ENCODE data around the gene ATXN10. TPM values are rescaled to one million over a fixed set of nuclear protein-coding genes. Genes with fewer than 3 reads are reported as not detected.

ATXN10 gene
- total and polyA plus RNA-seq, 2 of the 8 experiments (the other 6 are each of a cell fraction or from before 2014, with no cell fraction given): 134 to 210 TPM

- Histone ChIP-seq H2BK120ac (replicated peaks; ENCODE audit: low read depth, low read length) (no peak overlapping the region), H3K9ac (replicated peaks in 1 of 4; ENCODE audit: extremely low read depth in 1 of 4, low read depth in 3 of 4, low read length in 3 of 4) (no peak overlapping the region), H3K4me2 (ENCODE audit: insufficient read depth in 1 of 2, low read depth in 2 of 2, low read length in 2 of 2) (no peak overlapping the region), H3K4me1 (replicated peaks in 1 of 4; ENCODE audit: control insufficient read depth in 3 of 4, insufficient read depth in 4 of 4, low read length in 3 of 4) (no peaks in the 10 kb centered on the region), H2BK15ac (ENCODE audit: low read length) (no peak overlapping the region), H4K8ac (ENCODE audit: extremely low read depth, insufficient read depth, low read length) (no peak overlapping the region), H2AK5ac (ENCODE audit: low read depth, low read length) (no peak overlapping the region), H3K36me3 (ENCODE audit: control insufficient read depth in 2 of 4, insufficient read depth in 4 of 4, low read length in 3 of 4) (peaks cover 0 to 9% (median 2%) of the 10 kb centered on the region in 4 experiments; a peak in 5 of 8 replicates), H2BK5ac (ENCODE audit: low read depth, low read length) (no peak overlapping the region), H2BK12ac (ENCODE audit: low read depth, low read length) (no peak overlapping the region), H3K27ac (ENCODE audit: low read depth, low read length) (no peak overlapping the region), H3K27me3 (replicated peaks in 1 of 4; ENCODE audit: control insufficient read depth in 3 of 4, extremely low read depth in 1 of 4, insufficient read depth in 3 of 4, low read length in 3 of 4) (no peaks in the 10 kb centered on the region), H4K91ac (replicated peaks; ENCODE audit: insufficient read length, low read length) (no peak overlapping the region), H4K5ac (ENCODE audit: insufficient read length, low read depth, low read length) (no peak overlapping the region), H2AFZ (ENCODE audit: low read length) (no peak overlapping the region), H2BK20ac (ENCODE audit: low read length) (no peak overlapping the region), H3K4me3 (ENCODE audit: extremely low read depth in 1 of 4, insufficient read depth in 2 of 4, low read depth in 3 of 4, low read length in 4 of 4) (no peak overlapping the region), H3K14ac (ENCODE audit: insufficient read length) (no peak overlapping the region), H3K56ac (replicated peaks; ENCODE audit: insufficient read length, low read depth, low read length) (no peak overlapping the region), H3K23ac (ENCODE audit: insufficient read length) (no peak overlapping the region), H3K9me3 (ENCODE audit: insufficient read depth in 2 of 2, low read depth in 1 of 2, low read length in 1 of 2) (no peaks in the 10 kb centered on the region), H3K79me1 (ENCODE audit: low read depth, low read length) (peaks cover 8% of the 10 kb centered on the region; the same call in 1 of the 2 replicates), H3K23me2 (ENCODE audit: low read depth, low read length) (no peaks in the 10 kb centered on the region), H4K20me1 (replicated peaks in 1 of 2; ENCODE audit: control insufficient read depth in 1 of 2, insufficient read depth in 2 of 2, low read length in 2 of 2) (peaks cover 6 to 8% of the 10 kb centered on the region in 2 experiments), H3K4ac (replicated peaks; ENCODE audit: insufficient read length, low read depth, low read length) (no peak overlapping the region), H3K18ac (ENCODE audit: extremely low read depth, low read length) (no peak overlapping the region), H3K79me2 (ENCODE audit: control insufficient read depth in 1 of 2, insufficient read depth in 2 of 2, low read length in 2 of 2) (peaks cover 0 to 37% of the 10 kb centered on the region in 2 experiments; a peak in 1 of 4 replicates)
- DNase-seq (ENCODE audit: low read depth in 1 of 2, low spot score in 2 of 2) (no peak), FAIRE-seq (no peak)
- POLR2A ChIA-PET (ENCODE audit: partially characterized antibody): no interaction called here
- CTCF ChIA-PET (ENCODE audit: partially characterized antibody): no interaction called here
- WGBS, 2 experiments (ENCODE audit: extremely low coverage in 1 of 2, insufficient coverage in 1 of 2, insufficient read length in 1 of 2, insufficient replicate concordance in 2 of 2, low coverage in 1 of 2, low lambda C conversion rate in 2 of 2, missing lambda C conversion rate in 1 of 2): 94% methylated on average over 5 of the region's 5 CpGs; no CpG with 5 or more reads in 1 of the 2 experiments
- no peak for TF ChIP-seq CBX5 (IDR thresholded peaks at IDR 0.05; ENCODE audit: low read depth, low read length)
- TF ChIP-seq EZH2 (IDR thresholded peaks at IDR 0.05; ENCODE audit: low read depth, low read length, severe bottlenecking): no peak
- TF ChIP-seq GABPA (IDR thresholded peaks at IDR 0.05; ENCODE audit: borderline replicate concordance, insufficient read depth, low read length): no peak
- TF ChIP-seq SP2 (IDR thresholded peaks at IDR 0.05; ENCODE audit: low read length): no peak
- no peak for TF ChIP-seq RNF2 (IDR thresholded peaks at IDR 0.05; ENCODE audit: borderline replicate concordance, low read depth, low read length, missing control alignments, poor library complexity, severe bottlenecking)
- no peak for TF ChIP-seq SUZ12 (IDR thresholded peaks at IDR 0.05; ENCODE audit: low read length)
- no peak for TF ChIP-seq BRCA1 (IDR thresholded peaks at IDR 0.05; ENCODE audit: low read depth, low read length)
- TF ChIP-seq KDM4A (IDR thresholded peaks at IDR 0.05; ENCODE audit: low read depth, low read length, severe bottlenecking): no peak
- TF ChIP-seq EGR1 (IDR thresholded peaks at IDR 0.05; ENCODE audit: borderline replicate concordance, low read depth, low read length): no peak
- no peak for TF ChIP-seq SIN3A (conservative IDR thresholded peaks at IDR 0.05 in 1 of 2, IDR thresholded peaks at IDR 0.05 in 1 of 2; ENCODE audit: low read depth in 1 of 2, low read length in 2 of 2)
- TF ChIP-seq HDAC6 (IDR thresholded peaks at IDR 0.05; ENCODE audit: low read depth, low read length): no peak
- no peak for TF ChIP-seq SRF (IDR thresholded peaks at IDR 0.05; ENCODE audit: low read depth, low read length)
Measured at GRCh38 chr22:45709060-45709739, 37.6 kb downstream of the ATXN10 start.

Measured in H1 (cell line).